Mucosa of descending colon (tissue), 3 donors: ENCODE measurements around the gene NIPAL1. TPM values are rescaled to one million over a fixed set of nuclear protein-coding genes. Genes with fewer than 3 reads are reported as not detected.
A peak's percentile ranks its signal among the peaks of the same experiment; 100 is the strongest.

ENCODE experiments used
- ATAC-seq: fragments of 200-7000 bp; cut with Tn5 transposase; one replicate; pipeline ENCODE4 v1.9.1; 2020; ENCODE audit warnings: mild to moderate bottlenecking, moderate library complexity
- DNase-seq, 3 donors: peaks; one replicate each; pipeline ENCODE4 v3.0.0-alpha.2; 2020
- H3K36me3 ChIP-seq: fragments of 200-600 bp; one replicate; pipeline ENCODE4 v1.8.0; 2021; ENCODE audit warnings: low read depth, mild to moderate bottlenecking
- H3K4me1 ChIP-seq: fragments of 200-600 bp; one replicate; pipeline ENCODE4 v1.8.0; 2021; ENCODE audit warnings: low read depth, mild to moderate bottlenecking
- H3K4me3 ChIP-seq: fragments of 200-600 bp; one replicate; pipeline ENCODE4 v1.8.0; 2021; ENCODE audit warnings: mild to moderate bottlenecking
- H3K9me3 ChIP-seq: fragments of 200-600 bp; one replicate; pipeline ENCODE4 v1.8.0; 2021; ENCODE audit warnings: mild to moderate bottlenecking
- CTCF ChIP-seq: fragments of 200-600 bp; IDR thresholded peaks from one replicate; pipeline ENCODE4 v1.8.0; 2022; ENCODE audit warnings: antibody characterized with exemption, mild to moderate bottlenecking
- intact Hi-C, 2 donors: fragments of 100-400 bp; cut with DNase I in 1 of 2; cut with micrococcal nuclease in 1 of 2; formaldehyde crosslinking; loops; one replicate each; pipeline versions ENCODE4 v1.11.0 to v1.11.1; 2022; cut with DNase I, micrococcal nuclease
- total RNA-seq, 3 donors: library from RNA; stranded (reverse); fragmentation: NEBNext Ultra II Directional in 2 of 3; extraction: Animal tissue kit (Norgen Biotek cat#: 25700) in 2 of 3; gene quantifications; one replicate each; pipeline versions ENCODE4 v1.2.1 to v1.2.4, GENCODE V29; 2021 to 2023
- donor health status: DM: no; HTN: no; CAD: no; lungs with moderate emphysema.
- donor health status: DM: no; HTN: no; CAD: no.
- donor health status: DM: no; HTN: yes; CAD: no.

The NIPAL1 gene
- total RNA-seq, 3 donors from 2014 or later, result 24.1 to 67.7 (median 51.0) TPM

DNA sequence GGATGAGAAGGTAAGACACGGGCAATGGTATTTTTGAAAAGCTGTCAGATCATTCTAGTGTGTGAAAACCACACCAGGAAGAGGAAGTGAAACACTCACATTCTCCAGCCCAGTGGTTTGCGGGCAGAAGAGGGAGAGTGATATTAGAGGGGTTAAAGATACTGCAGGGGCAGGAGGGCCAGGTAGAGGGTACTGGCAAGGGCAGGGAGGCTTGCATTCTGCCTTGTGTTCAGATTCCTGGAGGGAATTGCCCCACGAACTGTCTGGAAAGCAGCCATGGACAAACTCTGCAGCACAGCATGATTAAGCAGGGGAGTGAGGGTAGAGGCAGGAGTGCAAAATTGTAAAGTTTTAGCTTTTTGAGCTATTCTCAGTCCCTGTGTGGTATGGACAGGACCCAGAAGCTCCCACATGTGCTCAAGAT, 30.9 kb downstream of the NIPAL1 start:
- TF ChIP-seq CTCF, result no peak
- Histone ChIP-seq H3K9me3 (no peaks in the 10 kb centered on the region), H3K36me3 (no peaks in the 10 kb centered on the region), H3K4me1 (peaks cover 10% of the 10 kb centered on the region), H3K4me3 (no peak overlapping the region)
- DNase-seq (peak in 1 of 3 donors; percentile 61), ATAC-seq (peak; percentile 84)
- intact Hi-C loops, result no loop called here

GRCh38 chr4:48047896-48048295, 31.3 kb downstream of the NIPAL1 start:
- no peaks in the 10 kb centered on the region for H3K9me3 ChIP-seq
- DNase-seq (peak in 2 of 3 donors; percentile 33 to 36), ATAC-seq (peak; percentile 78)
- H3K36me3 ChIP-seq, result no peaks in the 10 kb centered on the region
- no peak for TF ChIP-seq CTCF
- peaks cover 10% of the 10 kb centered on the region for H3K4me1 ChIP-seq
- no peak overlapping the region for H3K4me3 ChIP-seq
- intact Hi-C loops, result no loop called here

DNA sequence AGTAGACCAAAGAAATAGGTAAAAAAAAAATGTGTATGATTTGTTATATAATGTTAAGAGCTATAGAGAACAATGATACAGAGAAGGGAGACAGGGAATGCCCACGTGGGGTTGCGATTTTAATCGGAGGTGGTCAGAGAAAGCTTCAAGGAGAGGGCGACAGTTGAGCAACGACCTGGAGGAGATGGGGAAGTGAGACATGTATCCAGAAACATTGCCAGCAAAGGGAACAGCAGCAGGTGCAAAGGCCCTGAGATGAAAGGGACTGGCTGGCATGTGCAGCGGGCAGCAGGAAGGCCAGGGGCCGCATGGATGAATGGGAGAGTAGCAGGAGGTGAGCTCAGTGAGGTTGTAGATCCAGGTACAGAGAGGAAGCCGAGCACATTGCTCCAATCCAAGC, 32.9 kb downstream of the NIPAL1 start:
- no peak for TF ChIP-seq CTCF
- DNase-seq (no peak), ATAC-seq (no peak)
- Histone ChIP-seq H3K36me3 (no peaks in the 10 kb centered on the region), H3K4me1 (peaks cover 10% of the 10 kb centered on the region), H3K4me3 (no peak overlapping the region), H3K9me3 (no peaks in the 10 kb centered on the region)
- intact Hi-C loops, result no loop called here

DNA sequence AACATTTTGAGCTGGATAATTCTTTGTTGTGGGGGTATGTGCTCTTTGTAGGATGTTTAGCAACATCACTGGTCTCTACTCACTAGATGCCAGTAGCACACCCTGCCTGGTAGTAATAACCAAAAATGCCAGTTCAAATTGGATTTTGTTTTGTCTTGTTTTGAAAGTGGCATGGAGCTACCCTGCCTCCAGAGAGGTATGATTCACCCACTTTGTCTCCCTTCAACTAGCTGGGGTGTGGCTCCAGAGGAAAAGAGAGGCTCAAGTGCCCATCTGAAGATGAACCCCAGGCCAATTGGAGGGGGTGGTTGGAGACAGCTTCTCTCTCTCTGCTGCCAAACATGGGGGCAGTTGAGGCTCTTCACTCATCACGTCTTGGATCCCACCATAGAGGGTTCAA, 34.5 kb downstream of the NIPAL1 start:
- Histone ChIP-seq H3K36me3 (no peaks in the 10 kb centered on the region), H3K9me3 (no peaks in the 10 kb centered on the region), H3K4me3 (no peak overlapping the region), H3K4me1 (peaks cover 10% of the 10 kb centered on the region)
- ATAC-seq (no peak), DNase-seq (no peak)
- intact Hi-C loops, result no loop called here
- no peak for TF ChIP-seq CTCF

DNA sequence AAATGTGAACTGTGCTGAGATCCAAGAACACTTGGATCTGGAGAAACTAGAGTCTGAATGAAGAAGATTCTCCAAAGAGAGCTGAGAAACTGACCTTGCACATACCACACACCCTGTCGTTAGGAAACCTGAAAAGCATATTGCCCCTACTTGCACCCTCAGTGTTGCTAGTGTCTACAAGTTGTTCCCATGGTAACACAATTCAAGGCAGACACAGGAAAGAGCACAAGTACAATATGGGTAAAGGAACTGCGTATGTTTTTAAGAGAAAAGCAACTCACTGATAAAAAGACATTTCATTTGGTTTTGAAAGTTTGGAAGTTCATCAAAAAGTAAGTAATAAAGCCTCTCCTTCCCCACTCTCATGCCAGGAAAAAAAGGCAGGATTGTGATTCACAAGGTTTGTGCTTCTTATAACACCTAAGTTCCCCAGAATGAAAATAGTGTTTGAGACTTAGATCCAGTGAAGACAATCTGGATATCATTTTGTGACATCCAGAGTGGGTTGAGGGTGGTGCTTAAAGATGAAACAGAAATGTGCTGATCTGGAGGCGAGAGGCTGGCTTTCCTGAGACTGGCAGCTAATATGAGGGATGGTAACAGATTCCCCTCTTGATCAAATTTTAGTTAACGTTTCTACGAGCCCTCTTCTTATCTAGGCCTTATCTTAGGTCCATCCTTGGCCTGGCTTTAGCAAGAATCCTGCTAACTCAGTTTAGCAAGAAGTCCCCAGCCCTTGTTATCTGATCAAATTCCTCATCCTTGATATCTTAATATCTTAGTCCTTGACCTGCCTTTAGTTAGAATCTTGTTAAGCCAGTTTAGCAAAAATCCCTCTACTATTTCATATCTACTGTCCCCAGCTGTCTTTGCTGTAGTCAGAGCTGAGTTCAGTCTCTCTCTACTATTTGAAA, 42.3 kb downstream of the NIPAL1 start:
- H3K9me3 ChIP-seq, result no peaks in the 10 kb centered on the region
- no peak for ATAC-seq
- no peak for DNase-seq
- no peak overlapping the region for H3K4me3 ChIP-seq
- intact Hi-C loops, result no loop called here
- no peaks in the 10 kb centered on the region for H3K36me3 ChIP-seq
- no peak for TF ChIP-seq CTCF
- no peaks in the 10 kb centered on the region for H3K4me1 ChIP-seq
